HG02678 (cell line): ENCODE results near the gene MBP.
A peak's percentile ranks its signal among the peaks of the same experiment; 100 is the strongest.

ENCODE experiments used
- ATAC-seq: cut with Tn5 transposase; IDR thresholded peaks from one replicate; pipeline ENCODE4 v1.9.1; 2021; ENCODE audit warnings: mild to moderate bottlenecking, moderate library complexity; ENCODE audit not compliant: unreplicated experiment

The MBP gene

GRCh38 chr18:77103187-77103850 lies 29.3 kb downstream of the MBP start:
- no peak for ATAC-seq

DNA sequence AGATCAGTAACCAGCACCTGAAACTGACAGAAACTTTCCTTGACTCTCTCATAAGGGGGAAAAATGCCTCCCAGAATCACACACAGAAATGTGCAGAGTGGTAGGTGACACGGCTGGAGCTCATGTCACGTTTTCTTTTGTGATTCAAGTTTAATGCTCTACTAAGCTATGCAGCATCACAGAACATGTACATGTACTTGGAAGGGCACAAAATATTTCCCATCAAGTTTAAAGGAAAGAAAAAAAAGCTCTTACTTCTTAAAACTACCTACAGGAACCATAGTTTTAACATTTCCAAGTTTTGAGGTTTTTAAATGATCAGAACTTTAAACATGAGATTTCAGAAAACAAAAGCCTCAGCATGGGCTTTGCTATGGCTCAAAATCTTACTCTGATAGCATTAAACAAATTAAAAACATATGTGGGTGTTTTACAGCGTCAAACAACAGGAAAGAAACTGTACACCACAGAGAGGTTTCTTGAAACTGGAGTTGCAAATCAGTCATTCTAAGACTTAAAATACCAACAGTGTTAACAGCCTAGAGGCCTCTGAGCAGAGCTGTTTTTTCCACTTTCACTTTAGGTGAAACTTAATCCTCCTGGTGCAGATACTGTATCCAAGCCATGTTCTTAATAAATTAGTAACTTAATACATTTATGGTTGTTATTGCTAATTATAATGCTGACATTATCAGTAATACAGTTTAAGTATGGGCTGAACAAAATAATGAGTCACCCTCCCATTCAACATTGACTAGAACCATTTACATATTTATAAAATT lies 30.1 kb downstream of the MBP start:
- peak; percentile 64 for ATAC-seq

DNA sequence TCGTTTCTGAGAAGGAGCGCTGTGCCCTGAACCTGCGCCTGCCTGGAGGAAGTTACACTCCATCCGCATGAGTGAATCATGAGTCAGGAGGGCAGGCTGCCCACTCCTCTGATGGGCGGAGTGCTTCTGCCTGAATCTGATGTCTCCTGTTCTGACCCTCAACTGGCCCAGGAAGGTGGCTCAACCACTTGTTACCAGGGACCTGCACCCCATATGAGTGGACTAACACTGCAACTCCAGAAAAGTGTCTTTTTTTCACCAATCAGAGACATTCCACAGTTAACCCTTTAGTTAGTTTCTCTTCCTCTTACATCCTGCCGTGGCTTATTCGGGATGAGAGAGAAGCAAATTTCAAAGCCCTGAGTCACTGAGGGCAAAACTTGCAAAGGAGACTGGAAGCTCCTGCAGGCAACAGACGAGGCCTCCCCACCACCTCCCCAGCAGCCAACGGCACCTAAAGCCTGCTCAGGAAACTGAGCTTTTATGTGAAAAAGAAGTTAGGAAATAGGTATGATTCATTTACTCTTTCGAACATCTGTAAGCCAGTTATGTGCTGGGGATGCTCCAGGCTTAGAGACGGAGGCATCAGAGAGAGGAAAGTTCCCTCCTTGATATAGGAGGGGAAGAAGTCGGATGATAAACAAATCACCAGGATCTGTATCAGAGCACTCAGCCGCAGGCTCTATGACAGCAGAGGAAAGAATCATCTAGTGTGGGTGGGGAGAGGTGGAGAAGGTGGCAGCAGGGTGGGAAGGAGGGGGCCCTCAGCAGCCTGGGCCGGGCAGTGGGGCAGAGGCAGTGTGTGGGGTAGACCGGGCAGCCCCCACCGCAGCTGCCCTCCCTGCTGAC lies 30.9 kb downstream of the MBP start:
- ATAC-seq = peak; percentile 45

- ATAC-seq = no peak
Measured at GRCh38 chr18:77100751-77101355, 31.7 kb downstream of the MBP start.

GRCh38 chr18:77099485-77100370 lies 32.9 kb downstream of the MBP start:
- peak; percentile 35 for ATAC-seq

DNA sequence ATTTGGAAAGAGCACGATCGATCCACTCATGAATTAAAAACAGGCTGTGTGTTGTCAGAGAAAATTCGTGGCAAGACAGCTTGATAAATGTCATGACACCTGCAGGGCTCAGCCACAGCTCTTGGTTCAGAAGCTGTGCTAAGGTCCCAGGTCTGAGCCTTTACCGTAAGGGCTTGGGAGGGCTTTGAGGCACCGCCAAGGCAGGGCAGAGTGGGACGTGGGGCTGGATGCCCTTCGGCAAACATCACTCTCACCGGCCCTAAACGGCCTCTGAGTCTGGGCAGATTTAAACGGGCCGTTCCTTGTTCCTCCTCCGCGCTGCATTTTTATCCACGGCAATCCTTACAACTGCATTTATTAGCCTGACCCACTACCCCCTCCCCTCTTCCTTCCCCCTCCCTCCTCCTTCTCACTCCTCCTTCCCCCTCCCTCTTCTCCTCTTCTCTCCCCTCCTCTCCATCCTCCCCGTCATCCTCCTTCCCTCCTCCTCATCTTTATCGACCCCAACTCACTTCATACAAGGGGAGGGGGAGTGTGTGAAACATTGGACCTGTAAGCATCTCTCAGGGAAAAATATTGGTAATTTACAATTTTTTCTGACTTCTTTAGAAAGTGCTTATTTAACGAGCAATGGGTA lies 33.9 kb downstream of the MBP start:
- ATAC-seq = no peak

GRCh38 chr18:77098029-77098428 lies 34.6 kb downstream of the MBP start:
- ATAC-seq = no peak

DNA sequence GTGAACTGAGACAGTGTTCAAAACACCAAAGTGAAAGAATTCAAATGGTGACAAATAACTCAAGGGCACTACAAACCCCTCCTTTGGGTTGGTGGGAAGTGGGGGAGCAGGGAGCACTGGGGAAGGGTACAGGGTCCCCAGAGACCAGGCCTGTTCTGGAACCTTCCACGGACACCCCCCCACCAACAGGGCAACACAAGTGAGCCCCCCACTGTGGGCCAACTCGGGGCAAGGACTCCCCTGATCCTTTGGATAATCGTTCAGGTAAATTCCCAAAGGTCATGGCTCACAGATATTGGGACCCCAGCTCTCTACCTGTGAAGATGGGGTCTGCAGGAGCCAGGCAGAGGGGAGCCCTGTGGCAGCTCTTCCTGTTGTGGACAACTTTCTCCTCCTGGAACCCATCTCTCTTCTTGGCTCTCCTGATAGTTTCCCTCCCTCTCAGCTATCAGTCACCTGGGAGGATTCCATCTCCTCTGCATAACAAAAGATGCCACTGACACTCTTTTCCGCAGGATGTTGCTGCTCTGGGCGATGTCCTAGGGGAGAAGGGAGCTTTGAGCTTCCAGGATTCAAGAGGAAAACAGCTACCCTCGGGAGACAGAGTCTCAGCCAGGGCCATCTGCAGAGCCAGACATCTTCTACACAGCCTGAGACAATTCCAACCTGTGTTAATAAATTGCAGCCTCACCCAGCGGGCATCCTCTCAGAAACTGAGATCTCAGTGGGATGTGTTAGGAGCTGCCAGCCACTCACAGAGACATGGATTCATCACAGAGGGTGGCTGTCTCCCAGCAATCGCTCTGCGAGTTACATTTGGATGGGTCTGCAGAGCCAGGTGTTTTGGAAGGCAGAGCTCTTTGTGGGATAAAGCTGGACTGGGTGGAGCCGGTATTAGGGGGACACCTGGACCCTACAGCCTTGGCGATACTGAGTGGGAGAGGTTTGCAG lies 35.4 kb downstream of the MBP start:
- ATAC-seq = no peak

GRCh38 chr18:77095391-77096371 lies 36.9 kb downstream of the MBP start:
- no peak for ATAC-seq

- no peak for ATAC-seq
Measured at GRCh38 chr18:77093586-77093985, 39.0 kb downstream of the MBP start.

GRCh38 chr18:77093067-77093430 lies 39.5 kb downstream of the MBP start:
- no peak for ATAC-seq

DNA sequence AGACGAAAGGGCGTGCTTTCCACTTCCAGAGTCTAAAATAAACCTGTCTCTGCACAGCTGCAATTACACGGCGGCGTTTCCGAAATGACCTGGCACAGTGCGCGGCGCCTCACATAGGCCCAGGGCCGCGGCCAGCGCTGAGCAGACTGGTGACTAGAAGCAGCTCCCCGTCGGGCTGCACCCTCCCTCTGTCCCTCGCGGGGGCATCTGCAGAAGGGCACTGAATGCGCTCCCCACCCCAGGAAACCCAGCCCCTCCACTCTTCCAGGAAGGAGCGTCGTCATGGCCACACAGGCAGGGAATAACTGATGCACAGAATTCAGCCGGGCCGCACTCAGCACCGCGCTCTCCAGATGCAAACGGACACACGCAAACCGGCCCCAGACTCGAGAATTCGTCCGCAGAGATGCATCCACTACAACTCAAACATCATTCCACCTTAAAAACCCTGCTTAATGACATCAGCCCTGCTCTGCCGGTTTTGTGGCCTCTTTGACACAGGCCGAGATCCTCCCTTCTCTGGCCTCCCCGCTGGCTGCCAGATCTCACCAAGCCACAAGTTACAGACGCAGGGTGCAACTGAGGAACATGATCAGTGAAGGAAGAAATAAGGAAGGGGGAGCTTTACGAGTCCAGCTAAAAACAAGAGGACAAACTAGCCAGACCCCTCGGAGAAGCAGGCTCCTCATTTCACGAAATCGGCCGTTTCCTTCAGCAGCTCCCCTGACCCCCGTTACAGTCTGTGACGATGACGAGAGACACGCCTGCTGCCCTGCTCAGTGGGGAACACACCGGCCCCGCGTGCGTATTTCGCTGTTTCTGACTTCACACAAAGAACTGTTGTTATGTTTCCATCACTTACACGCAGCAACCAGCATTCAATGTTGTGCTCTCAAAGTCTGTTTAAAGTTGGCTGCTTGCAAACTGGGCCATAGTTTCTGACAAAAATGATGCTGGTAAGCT lies 40.2 kb downstream of the MBP start:
- ATAC-seq = no peak

GRCh38 chr18:77091366-77091765 lies 41.2 kb downstream of the MBP start:
- no peak for ATAC-seq

- ATAC-seq = no peak
Measured at GRCh38 chr18:77090546-77091174, 41.9 kb downstream of the MBP start.

DNA sequence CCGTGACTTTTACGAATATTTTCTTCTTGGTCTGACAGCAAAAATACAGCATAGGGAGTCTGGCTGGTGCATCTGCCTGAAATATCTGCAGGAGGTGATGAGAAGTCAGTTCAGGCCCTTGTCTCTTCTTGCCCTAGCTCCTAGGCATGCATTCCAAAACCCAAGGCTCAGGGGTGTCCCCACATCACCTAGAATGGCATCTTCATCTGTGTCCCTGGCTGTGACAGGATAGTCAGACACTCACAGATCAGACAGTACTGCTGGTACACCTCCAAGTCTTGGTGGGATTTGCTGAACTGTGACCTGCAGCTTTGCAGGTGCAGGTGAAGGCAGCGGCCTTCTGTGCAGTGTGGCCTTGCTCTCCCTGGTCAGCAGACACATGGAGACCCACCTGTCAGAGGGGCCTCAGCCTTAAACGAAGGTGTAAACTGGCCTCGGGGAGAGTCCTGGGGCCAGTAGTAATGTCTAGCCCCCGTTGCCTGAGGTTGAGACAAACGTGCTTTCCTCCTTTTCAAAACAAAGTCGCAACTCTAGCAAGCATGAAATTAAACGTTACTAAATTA lies 42.8 kb downstream of the MBP start:
- no peak for ATAC-seq
